SK-N-MC (cell line): ENCODE measurements around the gene CDY2A.
"Not testable (repeated sequence)": the region's sequence is repeated elsewhere in the genome, so short reads cannot be mapped to it uniquely, and the experiment has no call there.

Experiments
- EZH2 ChIP-seq: fragments of 200-600 bp; sonication (generic); IDR thresholded peaks from one replicate; pipeline ENCODE4 v1.6.1; 2017; ENCODE audit warnings: antibody characterized with exemption
- POLR2AphosphoS5 ChIP-seq: IDR thresholded peaks from 2 replicates; pipeline ENCODE4 v1.6.1; 2012; ENCODE audit warnings: mild to moderate bottlenecking, low read depth, low read length, borderline replicate concordance

- not testable (repeated sequence) for TF ChIP-seq POLR2AphosphoS5, EZH2
Observed at GRCh38 chrY:18049061-18049460, 23.5 kb downstream of the CDY2A start.
